ENCODE results near the gene TSC22D3.
"Not testable (repeated sequence)": the region's sequence is repeated elsewhere in the genome, so short reads cannot be mapped to it uniquely, and the experiment has no call there.

TSC22D3 gene

GRCh38 chrX:107712231-107713202 lies 63.1 kb downstream of the TSC22D3 start:
- DNase-seq (ENCODE audit: low read depth in 3 of 3, low spot score in 1 of 3) = no peak

DNA sequence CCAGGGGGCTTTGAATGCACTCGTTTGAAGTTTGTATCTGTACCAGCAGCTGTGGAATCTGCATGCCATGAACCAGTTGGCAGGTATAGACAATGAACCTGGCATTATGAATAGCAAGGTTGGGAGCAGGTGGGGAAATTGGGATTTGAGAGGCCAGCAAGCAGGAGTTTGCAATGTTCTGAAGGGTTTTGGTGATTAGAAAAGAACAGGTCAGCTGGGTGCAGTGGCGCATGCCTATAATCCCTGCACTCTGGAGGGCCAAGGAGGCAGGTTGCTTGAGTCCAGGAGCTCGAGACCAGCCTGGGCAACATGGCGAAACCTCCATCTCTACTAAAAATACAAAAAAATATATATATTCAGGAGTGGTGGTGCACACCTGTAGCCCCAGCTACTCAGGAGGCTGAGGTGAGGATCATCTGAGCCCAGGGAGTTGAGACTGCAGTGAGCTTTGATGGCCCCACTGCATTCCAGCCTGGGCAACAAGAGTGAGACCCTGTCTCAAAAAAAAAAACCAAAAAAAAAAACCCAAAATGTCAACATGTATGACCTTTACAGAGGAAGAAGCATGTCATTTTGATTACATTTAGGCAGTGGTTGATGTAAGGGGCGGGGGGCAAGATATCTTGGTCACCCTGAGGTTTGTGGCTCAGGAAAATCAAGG lies 63.9 kb downstream of the TSC22D3 start:
- DNase-seq (ENCODE audit: low read depth in 3 of 3, low spot score in 1 of 3) = no peak

GRCh38 chrX:107710617-107711391 lies 64.8 kb downstream of the TSC22D3 start:
- DNase-seq (ENCODE audit: low read depth in 3 of 3, low spot score in 1 of 3) = peak in 2 of 3 donors; percentile 19 to 30

DNA sequence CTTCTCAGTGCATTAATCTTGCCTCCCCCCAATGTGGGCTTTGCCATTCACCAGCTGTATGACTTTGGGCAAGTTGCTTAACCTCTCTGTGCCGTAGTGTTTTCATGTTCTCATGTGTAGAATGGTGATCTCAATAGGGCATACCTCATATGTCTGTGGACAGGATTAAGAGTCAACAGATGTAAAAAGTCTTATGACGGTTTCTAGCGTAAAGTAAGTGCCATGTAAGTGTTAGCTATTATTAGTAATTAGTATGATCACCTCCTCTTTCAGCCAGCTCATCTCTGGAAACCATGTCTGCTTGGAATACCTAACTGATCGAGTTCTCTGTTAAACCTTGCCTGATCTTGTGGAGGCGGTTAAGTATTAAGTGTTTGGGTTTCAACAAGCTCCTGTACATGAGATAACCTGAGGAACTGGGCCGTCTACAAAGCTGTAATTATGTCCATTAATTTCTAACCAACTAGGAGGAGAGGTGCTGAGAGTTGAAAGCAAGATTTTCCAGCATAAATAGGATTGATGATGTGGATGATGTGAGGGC lies 66.3 kb downstream of the TSC22D3 start:
- DNase-seq (ENCODE audit: low read depth in 3 of 3, low spot score in 1 of 3) = no peak

DNA sequence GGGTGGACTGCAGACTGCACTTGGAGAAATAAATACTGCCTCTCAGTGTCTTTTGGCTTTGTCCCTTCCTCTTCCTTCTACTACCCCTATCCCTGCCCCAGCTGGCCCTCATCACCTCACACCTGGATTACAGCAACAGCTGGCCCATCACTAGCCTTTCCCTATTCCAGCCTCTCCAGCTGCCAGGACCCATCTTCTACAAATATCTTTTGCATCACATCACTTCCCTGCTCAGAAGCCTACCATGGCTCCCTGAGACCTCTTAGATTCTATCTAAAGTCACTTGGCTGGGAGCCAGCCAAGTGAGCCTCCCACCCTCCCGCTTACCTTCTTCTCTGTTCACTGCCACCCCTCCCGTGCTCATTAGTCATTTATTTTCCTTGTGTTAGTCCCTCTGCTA lies 66.8 kb downstream of the TSC22D3 start:
- no peak for DNase-seq (ENCODE audit: low read depth in 3 of 3, low spot score in 1 of 3)

DNA sequence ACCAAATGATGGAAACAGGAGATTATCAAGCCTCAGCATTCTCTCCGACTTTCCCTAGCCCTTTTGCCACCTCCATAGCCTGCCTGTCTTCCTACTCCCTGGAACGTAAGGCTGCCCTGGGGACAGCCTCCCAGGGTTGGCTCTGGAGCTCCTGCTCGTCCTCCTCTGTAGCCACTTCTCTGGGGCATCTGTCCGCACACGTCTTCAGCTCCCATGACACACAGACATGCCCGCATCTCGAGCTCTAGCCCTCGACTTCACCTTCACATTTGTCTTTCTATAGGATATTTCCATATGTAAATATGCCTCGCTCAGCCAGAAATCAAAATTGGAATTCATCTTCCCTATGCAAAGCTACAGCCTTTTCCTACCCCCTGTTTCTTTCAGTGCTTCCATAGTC lies 67.7 kb downstream of the TSC22D3 start:
- DNase-seq (ENCODE audit: low read depth in 3 of 3, low spot score in 1 of 3) = no peak

GRCh38 chrX:107706309-107706708 lies 69.3 kb downstream of the TSC22D3 start:
- DNase-seq (ENCODE audit: low read depth in 3 of 3, low spot score in 1 of 3) = no peak

DNA sequence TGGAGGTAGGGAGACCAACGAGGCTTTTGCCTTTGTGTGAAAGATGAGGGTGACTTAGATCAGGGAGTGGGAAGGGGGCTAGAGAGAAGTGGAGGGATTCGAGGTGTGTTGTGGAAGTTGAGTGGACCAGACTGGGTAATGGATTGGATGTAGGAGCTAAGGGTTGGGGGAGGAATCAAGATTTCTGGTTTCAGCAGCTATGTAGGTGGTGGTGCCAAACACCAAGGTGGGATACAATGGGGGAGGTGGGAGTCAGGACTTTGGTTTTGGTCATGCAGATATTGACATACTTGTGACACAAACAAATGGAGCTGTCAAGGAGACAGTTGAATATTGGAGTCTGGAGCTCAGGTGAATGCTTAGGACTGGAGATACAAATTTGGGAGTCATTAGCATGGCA lies 71.0 kb downstream of the TSC22D3 start:
- DNase-seq (ENCODE audit: low read depth in 3 of 3, low spot score in 1 of 3) = no peak

DNA sequence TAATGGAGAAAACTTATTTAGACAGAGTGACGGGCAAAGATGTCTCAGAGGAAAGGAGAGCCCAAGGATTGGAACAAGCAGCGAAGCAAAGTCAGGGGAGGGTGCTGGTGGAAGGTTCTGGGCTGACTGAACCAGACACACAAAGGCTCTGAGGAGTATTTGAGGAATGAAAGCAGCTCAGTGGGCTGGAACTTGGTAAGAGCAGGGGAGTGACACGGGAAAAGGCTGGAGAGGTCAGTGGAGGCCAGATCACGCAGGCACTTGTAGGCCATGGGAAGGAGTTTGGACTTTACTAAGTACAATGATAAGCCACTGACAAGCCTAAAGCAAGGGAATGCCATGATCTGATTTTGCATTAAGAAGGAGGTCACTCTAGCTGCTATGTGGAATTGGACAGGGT lies 71.4 kb downstream of the TSC22D3 start:
- DNase-seq (ENCODE audit: low read depth in 3 of 3, low spot score in 1 of 3) = no peak

DNA sequence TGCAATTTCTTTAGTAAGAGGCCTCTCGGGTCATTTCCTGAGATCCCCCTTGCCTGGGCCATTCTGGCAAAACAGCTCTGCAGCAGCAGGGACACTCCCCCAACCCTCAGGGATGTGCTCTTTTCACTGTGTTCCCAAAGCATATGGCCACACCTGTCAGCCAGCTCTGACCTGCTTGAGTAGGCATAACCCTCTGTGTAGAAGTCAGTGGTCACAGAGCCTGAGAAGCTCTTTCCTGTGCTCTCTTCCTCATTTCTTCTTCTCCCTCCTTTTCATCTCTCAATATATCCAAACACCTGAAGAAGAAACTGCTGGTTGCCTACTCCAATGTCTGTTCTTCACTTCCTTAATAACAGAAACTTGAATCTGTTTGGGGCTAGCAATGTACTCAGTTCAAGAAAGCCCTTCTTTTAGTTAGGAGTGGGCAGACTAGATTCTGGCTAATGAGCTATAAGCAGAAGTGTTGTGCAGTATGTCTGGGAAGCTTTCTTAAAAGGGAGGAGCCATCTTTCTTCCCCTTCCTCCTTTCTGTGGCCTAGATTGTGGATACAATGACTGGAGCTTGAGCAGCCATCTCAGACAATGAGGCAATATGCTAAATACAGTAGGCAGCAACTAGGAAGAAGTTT lies 74.0 kb downstream of the TSC22D3 start:
- no peak for DNase-seq (ENCODE audit: low read depth in 3 of 3, low spot score in 1 of 3)

- no peak for DNase-seq (ENCODE audit: low read depth in 3 of 3, low spot score in 1 of 3)
These were observed 74.8 kb downstream of the TSC22D3 start for GRCh38 chrX:107700790-107701189.

- DNase-seq (ENCODE audit: low read depth in 3 of 3, low spot score in 1 of 3) = no peak
These were observed 75.2 kb downstream of the TSC22D3 start for GRCh38 chrX:107700317-107700774.

GRCh38 chrX:107699616-107700015 lies 76.0 kb downstream of the TSC22D3 start:
- no peak for DNase-seq (ENCODE audit: low read depth in 3 of 3, low spot score in 1 of 3)

DNA sequence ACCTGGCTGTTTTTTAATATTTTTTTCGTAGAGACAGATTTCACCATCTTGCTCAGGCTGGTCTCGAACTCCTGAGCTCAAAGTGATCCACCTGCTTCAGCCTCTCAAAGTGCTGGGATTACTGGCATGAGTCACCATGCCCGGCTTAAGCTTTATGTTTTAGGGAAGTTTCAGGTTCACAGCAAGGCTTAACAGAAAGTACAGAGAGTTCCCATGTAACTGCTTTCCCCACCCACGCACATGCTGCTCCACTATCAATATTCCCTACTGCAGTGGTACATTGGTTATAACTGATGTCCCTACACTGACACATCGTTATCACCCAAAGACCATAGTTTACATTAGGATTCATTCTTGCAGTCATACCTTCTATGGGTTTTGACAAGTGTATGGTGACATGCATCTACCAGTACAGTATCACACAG lies 84.6 kb downstream of the TSC22D3 start:
- DNase-seq (ENCODE audit: low read depth in 3 of 3, low spot score in 1 of 3) = no peak

DNA sequence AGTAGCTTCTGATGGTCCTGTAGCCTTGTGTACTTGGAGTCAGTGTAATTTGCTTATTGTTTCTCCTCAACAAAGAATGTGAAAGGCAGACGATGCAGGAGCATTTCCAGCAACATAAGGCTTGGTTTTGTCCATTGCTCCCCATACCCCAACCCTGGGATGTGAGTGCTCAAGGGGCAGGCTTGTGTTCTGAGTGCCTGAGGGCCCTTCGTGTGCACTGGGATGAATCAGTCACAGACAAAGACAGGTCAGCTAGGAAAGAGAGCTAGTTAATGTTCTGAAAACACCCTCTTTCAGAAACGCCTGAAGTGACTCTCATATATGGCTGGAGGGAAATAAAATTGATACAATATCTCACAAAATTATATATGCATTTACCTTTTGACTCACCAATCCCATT lies 88.1 kb downstream of the TSC22D3 start:
- no peak for DNase-seq (ENCODE audit: low read depth in 3 of 3, low spot score in 1 of 3)

DNA sequence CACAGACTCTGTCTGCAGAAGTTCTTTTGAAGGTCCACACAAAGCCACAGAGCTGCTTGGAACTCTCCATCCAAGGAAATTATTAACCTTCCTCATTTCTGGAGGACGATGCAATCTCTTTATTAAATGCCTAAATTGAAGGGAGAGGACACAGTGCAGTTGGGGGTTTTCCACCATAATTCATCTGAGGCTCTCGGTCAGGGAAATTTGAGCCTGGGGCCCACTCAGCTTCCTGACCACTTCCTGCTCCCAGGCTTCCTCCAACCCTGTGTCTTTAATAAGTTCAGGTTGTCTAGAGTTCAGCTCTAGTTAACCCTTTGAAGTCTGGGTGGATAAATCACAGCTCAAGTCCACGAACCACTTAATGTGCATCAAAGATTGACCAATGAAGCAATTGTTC lies 88.8 kb downstream of the TSC22D3 start:
- DNase-seq (ENCODE audit: low read depth in 3 of 3, low spot score in 1 of 3) = no peak

DNA sequence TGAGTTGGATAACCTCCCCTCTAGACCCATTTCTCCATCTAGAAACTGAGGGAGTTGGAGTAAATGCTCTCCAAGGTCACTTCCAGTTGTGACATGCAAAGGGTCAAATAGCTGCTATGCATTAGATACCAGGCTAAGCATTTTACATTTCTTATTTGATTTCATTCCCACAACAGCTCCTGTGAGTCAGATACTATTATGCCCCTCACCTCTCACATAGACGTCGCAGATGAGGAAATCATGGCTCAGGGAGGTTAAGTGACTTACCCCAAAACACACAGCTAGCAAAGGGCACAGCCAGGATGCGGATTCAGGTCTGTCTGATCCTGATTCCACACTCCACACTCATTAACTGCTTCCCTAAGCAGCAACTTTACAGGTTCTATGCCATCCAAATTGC lies 89.6 kb downstream of the TSC22D3 start:
- DNase-seq (ENCODE audit: low read depth in 3 of 3, low spot score in 1 of 3) = no peak

DNA sequence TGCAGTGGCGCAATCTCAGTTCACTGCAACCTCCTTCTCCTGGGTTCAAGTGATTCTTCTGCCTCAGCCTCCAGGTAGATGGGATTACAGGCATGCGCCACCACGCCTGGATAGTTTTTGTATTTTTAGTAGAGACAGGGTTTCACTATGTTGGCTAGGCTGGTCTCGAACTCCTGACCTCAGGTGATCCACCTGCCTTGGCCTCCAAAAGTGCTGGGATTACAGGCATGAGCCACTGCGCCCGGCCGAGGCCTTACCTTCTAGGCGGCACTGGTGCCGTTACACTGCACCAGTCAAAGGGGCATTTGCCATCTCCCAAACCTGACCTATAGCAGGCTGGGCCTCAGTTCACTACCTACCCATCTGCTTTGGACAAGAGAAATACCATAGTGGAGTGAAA lies 90.0 kb downstream of the TSC22D3 start:
- not testable (repeated sequence) for DNase-seq (ENCODE audit: low read depth in 3 of 3, low spot score in 1 of 3)

DNA sequence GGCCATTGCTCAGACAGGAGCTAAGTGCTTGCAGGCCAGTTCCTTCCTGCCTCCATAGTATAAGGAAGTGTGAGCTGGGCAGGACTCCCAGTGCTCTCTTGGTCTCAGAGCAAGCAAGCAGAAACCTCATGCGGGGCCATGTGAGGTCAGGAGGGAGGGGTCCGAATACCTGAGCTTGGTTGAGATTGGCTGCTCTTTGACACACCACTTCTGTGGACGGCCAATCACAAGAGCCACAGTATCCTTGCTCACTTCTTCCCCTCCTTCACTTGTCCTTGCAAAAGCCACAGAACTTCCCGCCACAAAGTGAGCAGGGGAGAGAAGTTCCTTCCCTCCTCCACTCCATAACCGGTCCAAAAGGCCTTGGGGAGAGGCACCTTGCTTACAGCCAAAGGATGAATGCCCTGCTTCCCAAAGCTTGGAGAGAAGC lies 90.6 kb downstream of the TSC22D3 start:
- no peak for DNase-seq (ENCODE audit: low read depth in 3 of 3, low spot score in 1 of 3)

GRCh38 chrX:107683931-107684330 lies 91.7 kb downstream of the TSC22D3 start:
- no peak for DNase-seq (ENCODE audit: low read depth in 3 of 3, low spot score in 1 of 3)
